SK-N-SH (cell line): ENCODE results near the gene GABRR2. TPM values are rescaled to one million over a fixed set of nuclear protein-coding genes. Genes with fewer than 3 reads are reported as not detected.

Source experiments
- CTCF ChIA-PET: fragments of 300-600, 350-600 bp; formaldehyde crosslinking; extraction: SDS; loops from one replicate; lab custom pipeline; 2021; lab: Yijun Ruan, JAX
- POLR2A ChIA-PET: fragments of 350-600 bp; sonication (Branson Sonifier 250); formaldehyde crosslinking; extraction: SDS; loops from one replicate; lab custom pipeline; 2020; ENCODE audit warnings: antibody characterized with exemption, inconsistent platforms; lab: Yijun Ruan, JAX
- DNase-seq: peaks from one replicate; pipeline ENCODE4 v3.0.0; 2012
- H2AFZ ChIP-seq: fragments of 200-600 bp; sonication (generic); 2 replicates; pipeline ENCODE4 v1.8.1; 2016; ENCODE audit warnings: antibody characterized with exemption, mild to moderate bottlenecking, low read depth
- H3F3A ChIP-seq: fragments of 200-600 bp; sonication (generic); replicated peaks from 2 replicates; pipeline ENCODE3; 2016; ENCODE audit warnings: antibody characterized with exemption, mild to moderate bottlenecking; ENCODE audit not compliant: insufficient read depth
- H3K27ac ChIP-seq, 2 experiments: fragments of 200-500 bp in 1 of 2; fragments of 200-600 bp in 1 of 2; sonication (Bioruptor generic) in 1 of 2; sonication (generic), shearing (Covaris generic) in 1 of 2; 2 replicates each; pipeline versions ENCODE4 v1.5.1 to v1.6.1; 2014 to 2016; ENCODE audit warnings: low read depth in 2 of 2, inconsistent platforms in 1 of 2, low read length in 1 of 2, mild to moderate bottlenecking in 1 of 2, mixed read lengths in 1 of 2
- H3K27me3 ChIP-seq: fragments of 200-600 bp; sonication (generic), shearing (Covaris generic); 2 replicates; pipeline ENCODE4 v1.6.1; 2016; ENCODE audit warnings: mixed run types; ENCODE audit not compliant: insufficient read depth
- H3K36me3 ChIP-seq, 2 experiments: fragments of 200-500 bp in 1 of 2; fragments of 200-600 bp in 1 of 2; sonication (Bioruptor generic) in 1 of 2; sonication (generic) in 1 of 2; replicated peaks in 1 of 2; 2 replicates each; pipeline versions ENCODE3 to v1.5.1; 2014 to 2016; ENCODE audit warnings: low read length in 1 of 2, mild to moderate bottlenecking in 1 of 2; ENCODE audit not compliant: insufficient read depth in 2 of 2, control insufficient read depth in 1 of 2
- H3K4me1 ChIP-seq, 2 experiments: fragments of 200-500 bp in 1 of 2; fragments of 200-600 bp in 1 of 2; sonication (Bioruptor generic) in 1 of 2; sonication (generic), shearing (Covaris generic) in 1 of 2; 2 replicates each; pipeline versions ENCODE4 v1.5.1 to v1.6.1; 2014 to 2016; ENCODE audit warnings: low read depth in 1 of 2, low read length in 1 of 2, mixed run types in 1 of 2; ENCODE audit not compliant: insufficient read depth in 2 of 2, control insufficient read depth in 1 of 2
- H3K4me2 ChIP-seq: fragments of 200-600 bp; sonication (generic), shearing (Covaris generic); 2 replicates; pipeline ENCODE4 v1.6.1; 2017; ENCODE audit warnings: mixed run types
- H3K4me3 ChIP-seq, 2 experiments: fragments of 200-500 bp in 1 of 2; fragments of 200-600 bp in 1 of 2; sonication (Bioruptor generic) in 1 of 2; sonication (generic), shearing (Covaris generic) in 1 of 2; 2 replicates each; pipeline versions ENCODE4 v1.5.1 to v1.8.1; 2014 to 2016; ENCODE audit warnings: low read depth in 2 of 2, inconsistent platforms in 1 of 2, low read length in 1 of 2, mild to moderate bottlenecking in 1 of 2, mixed read lengths in 1 of 2, moderate library complexity in 1 of 2
- H3K79me2 ChIP-seq: fragments of 200-600 bp; sonication (generic); 2 replicates; pipeline ENCODE4 v1.8.1; 2017; ENCODE audit warnings: mild to moderate bottlenecking; ENCODE audit not compliant: insufficient read depth
- H3K9ac ChIP-seq: fragments of 200-600 bp; sonication (generic); 2 replicates; pipeline ENCODE4 v1.6.1; 2017; ENCODE audit warnings: mixed run types
- H3K9me2 ChIP-seq: fragments of 200-600 bp; sonication (generic); 2 replicates; pipeline ENCODE4 v1.6.1; 2017; ENCODE audit warnings: mixed run types
- H3K9me3 ChIP-seq: fragments of 200-600 bp; sonication (generic); 2 replicates; pipeline ENCODE4 v1.6.1; 2017; ENCODE audit warnings: mixed run types, mild to moderate bottlenecking, moderate library complexity
- H4K20me1 ChIP-seq: fragments of 200-600 bp; sonication (generic); 2 replicates; pipeline ENCODE4 v1.6.1; 2017; ENCODE audit warnings: mild to moderate bottlenecking, mixed run types; ENCODE audit not compliant: insufficient read depth
- EZH2phosphoT487 ChIP-seq: fragments of 200-600 bp; sonication (generic); IDR thresholded peaks from 2 replicates; pipeline ENCODE4 v1.6.1; 2017; ENCODE audit warnings: low read depth, mixed run types, mild to moderate bottlenecking, antibody characterized with exemption, moderate library complexity, borderline replicate concordance
- FOXJ3 ChIP-seq: sonication (generic); formaldehyde crosslinking; IDR thresholded peaks from 2 replicates; pipeline ENCODE4 v1.5.1; 2020; ENCODE audit warnings: mild to moderate bottlenecking, missing genetic modification reagents
- GABPA ChIP-seq: IDR thresholded peaks from 2 replicates; pipeline ENCODE4 v1.4.0; 2012; ENCODE audit warnings: low read depth, mild to moderate bottlenecking
- GATA2 ChIP-seq: sonication (generic); formaldehyde crosslinking; IDR thresholded peaks from 2 replicates; pipeline ENCODE4 v1.5.0; 2020; ENCODE audit warnings: mild to moderate bottlenecking, missing genetic modification reagents
- JUND ChIP-seq: IDR thresholded peaks from 2 replicates; pipeline ENCODE4 v1.4.0; 2012
- MXI1 ChIP-seq: IDR thresholded peaks from 2 replicates; pipeline ENCODE4 v1.6.1; 2012; ENCODE audit warnings: mild to moderate bottlenecking, low read depth, low read length, improper control_type of control experiment
- PBX3 ChIP-seq: IDR thresholded peaks from 2 replicates; pipeline ENCODE4; 2012
- RAD21 ChIP-seq: IDR thresholded peaks from 2 replicates; pipeline ENCODE4 v1.6.1; 2012; ENCODE audit warnings: mild to moderate bottlenecking, low read length
- RXRA ChIP-seq: IDR thresholded peaks from 2 replicates; pipeline ENCODE4 v1.4.0; 2012; ENCODE audit warnings: low read depth, mild to moderate bottlenecking, borderline replicate concordance
- SMC3 ChIP-seq: IDR thresholded peaks from 2 replicates; pipeline ENCODE4 v1.6.1; 2012; ENCODE audit warnings: low read depth, low read length, improper control_type of control experiment
- YY1 ChIP-seq: IDR thresholded peaks from 2 replicates; pipeline ENCODE4 v1.4.0; 2012; ENCODE audit warnings: low read depth, mild to moderate bottlenecking
- WGBS: methylation state at CpG from one replicate; pipeline ENCODE4 v1.1.6; 2017; ENCODE audit warnings: low lambda C conversion rate; 5-methylcytosine and 5-hydroxymethylcytosine counted together
- polyA plus RNA-seq, 3 experiments: library from polyadenylated mRNA; depleted of rRNA; stranded (reverse); fragments of >200 nt; gene quantifications; 2 replicates each; pipeline ENCODE4 v1.2.3, GENCODE V29; 2012

Gene GABRR2
- polyA plus RNA-seq, 1 of the 3 experiments (the other 2 are of a cell fraction) = 0.18 TPM

- Histone ChIP-seq H2AFZ (no peak overlapping the region), H3K9me2 (no peaks in the 10 kb centered on the region), H3K4me1 (peaks cover 8 to 13% of the 10 kb centered on the region in 2 experiments; a peak in 2 of 4 replicates), H3K79me2 (no peaks in the 10 kb centered on the region), H3K36me3 (no peaks in the 10 kb centered on the region), H3K4me2 (no peak overlapping the region), H3K9me3 (no peaks in the 10 kb centered on the region), H4K20me1 (peaks cover 8% of the 10 kb centered on the region; the same call in 1 of the 2 replicates), H3K27ac (no peak overlapping the region), H3K4me3 (no peak overlapping the region), H3K9ac (no peak overlapping the region), H3K27me3 (no peaks in the 10 kb centered on the region; the same call in 1 of the 2 replicates), H3F3A (peaks cover 6% of the 10 kb centered on the region)
- ChIA-PET CTCF (interaction anchor here (1.8 kb wide), 1 partner anchor 9 kb away, joined by 4 read pairs; no protein-coding TSS in a partner anchor), POLR2A (no interaction called here)
- TF ChIP-seq JUND (no peak), FOXJ3 (CRISPR knock-in tag) (no peak), GABPA (no peak), RXRA (no peak), MXI1 (no peak), SMC3 (no peak), PBX3 (no peak)
- 46% methylated on average over 6 of the region's 10 CpGs for WGBS
- no peak for DNase-seq
Observed at GRCh38 chr6:89302936-89303335, 12.2 kb downstream of the GABRR2 start.

- WGBS = 80% methylated on average over 12 of the region's 22 CpGs
- CTCF ChIA-PET = interaction anchor here (1.8 kb wide), 1 partner anchor 9 kb away, joined by 4 read pairs; no protein-coding TSS in a partner anchor
- no peak for TF ChIP-seq EZH2phosphoT487
- no peak for TF ChIP-seq YY1
- no peak for TF ChIP-seq GATA2 (CRISPR knock-in tag)
- TF ChIP-seq RAD21 = no peak
Observed at GRCh38 chr6:89302195-89302770, 12.8 kb downstream of the GABRR2 start.

More at GRCh38 chr6:89302195-89302770, 12.8 kb downstream of the GABRR2 start:
- no peak for DNase-seq
- H2AFZ ChIP-seq = no peak overlapping the region
- no peaks in the 10 kb centered on the region for H3K9me2 ChIP-seq
- H3K9ac ChIP-seq = no peak overlapping the region
- POLR2A ChIA-PET = no interaction called here
- H3K27ac ChIP-seq = no peak overlapping the region
- no peaks in the 10 kb centered on the region; the same call in 1 of the 2 replicates for H3K27me3 ChIP-seq
- H3K4me1 ChIP-seq = peaks cover 8 to 18% of the 10 kb centered on the region in 2 experiments; a peak in 2 of 4 replicates
- H4K20me1 ChIP-seq = peaks cover 8% of the 10 kb centered on the region; the same call in 1 of the 2 replicates
- H3K36me3 ChIP-seq = no peaks in the 10 kb centered on the region
- H3K9me3 ChIP-seq = no peaks in the 10 kb centered on the region
- H3K4me2 ChIP-seq = no peak overlapping the region
- no peak overlapping the region for H3K4me3 ChIP-seq
- no peaks in the 10 kb centered on the region for H3K79me2 ChIP-seq
- H3F3A ChIP-seq = peaks cover 6% of the 10 kb centered on the region
